IPS-15b (cell line): ENCODE data around the gene CALML6.
A peak's percentile ranks its signal among the peaks of the same experiment; 100 is the strongest.

Source experiments
- H3K27me3 ChIP-seq: one replicate; pipeline ENCODE4 v1.6.1; 2013; ENCODE audit warnings: low read length; ENCODE audit not compliant: control insufficient read depth, insufficient read depth
- H3K36me3 ChIP-seq: one replicate; pipeline ENCODE4 v1.6.1; 2013; ENCODE audit warnings: low read length; ENCODE audit not compliant: control insufficient read depth, insufficient read depth
- H3K4me1 ChIP-seq: one replicate; pipeline ENCODE4 v1.6.1; 2013; ENCODE audit warnings: mild to moderate bottlenecking, low read length; ENCODE audit not compliant: control insufficient read depth, insufficient read depth
- H3K4me3 ChIP-seq: one replicate; pipeline ENCODE4 v1.5.1; 2013; ENCODE audit warnings: low read depth, low read length
- H3K9ac ChIP-seq: one replicate; pipeline ENCODE4 v1.6.1; 2013; ENCODE audit warnings: low read depth, mild to moderate bottlenecking, low read length
- H3K9me3 ChIP-seq: one replicate; pipeline ENCODE4 v1.6.1; 2013; ENCODE audit warnings: mild to moderate bottlenecking, low read length; ENCODE audit not compliant: control insufficient read depth, insufficient read depth

The CALML6 gene

GRCh38 chr1:1914971-1915692 is at the start of gene CALML6:
Gene CALML6 (plus strand): TSS chr1:1915260. CDS start chr1:1915281, 21 bp downstream.
- Histone ChIP-seq H3K4me3 (no peak within 1 kb of the TSS), H3K9ac (no peak within 1 kb of the TSS), H3K9me3 (no peaks in the 10 kb centered on the region), H3K27me3 (peaks cover 2% of the 10 kb centered on the region), H3K4me1 (peaks cover 1% of the 10 kb centered on the region), H3K36me3 (no peaks in the 10 kb centered on the region)

GRCh38 chr1:1867164-1867563 is 47.9 kb upstream of the CALML6 start:
- no peak overlapping the region for H3K9ac ChIP-seq
- H3K4me3 ChIP-seq = no peak overlapping the region
- H3K36me3 ChIP-seq = no peaks in the 10 kb centered on the region
- no peaks in the 10 kb centered on the region for H3K4me1 ChIP-seq
- H3K27me3 ChIP-seq = no peaks in the 10 kb centered on the region
- no peaks in the 10 kb centered on the region for H3K9me3 ChIP-seq

GRCh38 chr1:1869469-1869868 is 45.6 kb upstream of the CALML6 start:
- H3K9ac ChIP-seq = no peak overlapping the region
- no peaks in the 10 kb centered on the region for H3K4me1 ChIP-seq
- H3K9me3 ChIP-seq = no peaks in the 10 kb centered on the region
- no peaks in the 10 kb centered on the region for H3K27me3 ChIP-seq
- H3K4me3 ChIP-seq = no peak overlapping the region
- H3K36me3 ChIP-seq = no peaks in the 10 kb centered on the region

- no peaks in the 10 kb centered on the region for H3K9me3 ChIP-seq
- H3K27me3 ChIP-seq = no peaks in the 10 kb centered on the region
- H3K4me1 ChIP-seq = no peaks in the 10 kb centered on the region
- no peak overlapping the region for H3K9ac ChIP-seq
- H3K4me3 ChIP-seq = no peak overlapping the region
- peaks cover 11% of the 10 kb centered on the region for H3K36me3 ChIP-seq
These were observed 42.6 kb upstream of the CALML6 start for GRCh38 chr1:1872329-1872994.

GRCh38 chr1:1873186-1873585 is 41.9 kb upstream of the CALML6 start:
- H3K36me3 ChIP-seq = peaks cover 11% of the 10 kb centered on the region
- H3K4me1 ChIP-seq = no peaks in the 10 kb centered on the region
- no peak overlapping the region for H3K9ac ChIP-seq
- no peaks in the 10 kb centered on the region for H3K9me3 ChIP-seq
- no peak overlapping the region for H3K4me3 ChIP-seq
- no peaks in the 10 kb centered on the region for H3K27me3 ChIP-seq

GRCh38 chr1:1874901-1875300 is 40.2 kb upstream of the CALML6 start:
- H3K9me3 ChIP-seq = no peaks in the 10 kb centered on the region
- no peaks in the 10 kb centered on the region for H3K27me3 ChIP-seq
- peaks cover 13% of the 10 kb centered on the region for H3K36me3 ChIP-seq
- H3K9ac ChIP-seq = no peak overlapping the region
- H3K4me3 ChIP-seq = no peak overlapping the region
- no peaks in the 10 kb centered on the region for H3K4me1 ChIP-seq

- peaks cover 14% of the 10 kb centered on the region for H3K36me3 ChIP-seq
- H3K9ac ChIP-seq = no peak overlapping the region
- peaks cover 4% of the 10 kb centered on the region for H3K4me1 ChIP-seq
These were observed 39.1 kb upstream of the CALML6 start for GRCh38 chr1:1875932-1876331.

GRCh38 chr1:1876335-1876930 is 38.6 kb upstream of the CALML6 start:
- no peak overlapping the region for H3K9ac ChIP-seq
- no peaks in the 10 kb centered on the region for H3K9me3 ChIP-seq
- peaks cover 5% of the 10 kb centered on the region for H3K4me1 ChIP-seq
- no peak overlapping the region for H3K4me3 ChIP-seq
- no peaks in the 10 kb centered on the region for H3K27me3 ChIP-seq
- peaks cover 14% of the 10 kb centered on the region for H3K36me3 ChIP-seq

More at GRCh38 chr1:1875932-1876331, 39.1 kb upstream of the CALML6 start:
- Histone ChIP-seq H3K27me3 (no peaks in the 10 kb centered on the region), H3K4me3 (no peak overlapping the region), H3K9me3 (no peaks in the 10 kb centered on the region)

- H3K27me3 ChIP-seq = no peaks in the 10 kb centered on the region
- H3K36me3 ChIP-seq = peaks cover 14% of the 10 kb centered on the region
These were observed 37.1 kb upstream of the CALML6 start for GRCh38 chr1:1877865-1878436.

GRCh38 chr1:1879942-1880341 is 35.1 kb upstream of the CALML6 start:
- peaks cover 17% of the 10 kb centered on the region for H3K36me3 ChIP-seq
- H3K4me1 ChIP-seq = peaks cover 9% of the 10 kb centered on the region

More at GRCh38 chr1:1877865-1878436, 37.1 kb upstream of the CALML6 start:
- Histone ChIP-seq H3K4me1 (peaks cover 9% of the 10 kb centered on the region), H3K9me3 (no peaks in the 10 kb centered on the region), H3K9ac (no peak overlapping the region), H3K4me3 (no peak overlapping the region)

GRCh38 chr1:1880617-1881312 is 34.3 kb upstream of the CALML6 start:
- no peaks in the 10 kb centered on the region for H3K9me3 ChIP-seq
- H3K27me3 ChIP-seq = no peaks in the 10 kb centered on the region
- H3K36me3 ChIP-seq = peaks cover 12% of the 10 kb centered on the region
- peaks cover 9% of the 10 kb centered on the region for H3K4me1 ChIP-seq
- H3K4me3 ChIP-seq = no peak overlapping the region
- H3K9ac ChIP-seq = peak overlapping the region; percentile 26

More at GRCh38 chr1:1879942-1880341, 35.1 kb upstream of the CALML6 start:
- Histone ChIP-seq H3K4me3 (no peak overlapping the region), H3K27me3 (no peaks in the 10 kb centered on the region), H3K9ac (no peak overlapping the region), H3K9me3 (no peaks in the 10 kb centered on the region)
